ENCODE results near the gene CEP250.
"Not testable (repeated sequence)": the region's sequence is repeated elsewhere in the genome, so short reads cannot be mapped to it uniquely, and the experiment has no call there.

The CEP250 gene

GRCh38 chr20:35541783-35542662, 86.6 kb downstream of the CEP250 start, which contains the start of gene ERGIC3:
TSS of gene ERGIC3 (plus strand) at chr20:35542078. CDS start at chr20:35542098, 20 bp downstream.
- peak within 1 kb of the TSS; percentile 91 for H3K4me3 ChIP-seq (ENCODE audit: low read length)
- peak within 1 kb of the TSS; percentile 90 for H3K9ac ChIP-seq (ENCODE audit: low read length)
- no peaks in the 10 kb centered on the region for H3K9me3 ChIP-seq (ENCODE audit: control insufficient read depth, low read length)
- peak; percentile 99 for DNase-seq (ENCODE audit: low read depth)
- H3K36me3 ChIP-seq (ENCODE audit: control insufficient read depth, insufficient read depth, low read length, severe bottlenecking) = peaks cover 9% of the 10 kb centered on the region
- peaks cover 12% of the 10 kb centered on the region for H3K4me1 ChIP-seq (ENCODE audit: control insufficient read depth, insufficient read depth, low read length)
- no peaks in the 10 kb centered on the region for H3K27me3 ChIP-seq (replicated peaks; ENCODE audit: control insufficient read depth, insufficient read depth, low read length)

- H3K4me3 ChIP-seq (ENCODE audit: low read length) = peak overlapping the region; percentile 91
- DNase-seq (ENCODE audit: low read depth) = no peak
Measured at GRCh38 chr20:35542990-35543389, 87.6 kb downstream of the CEP250 start.

GRCh38 chr20:35544436-35544835, 89.0 kb downstream of the CEP250 start:
- Histone ChIP-seq H3K36me3 (ENCODE audit: control insufficient read depth, insufficient read depth, low read length, severe bottlenecking) (peaks cover 34% of the 10 kb centered on the region), H3K4me3 (ENCODE audit: low read length) (no peak overlapping the region), H3K9me3 (ENCODE audit: control insufficient read depth, low read length) (no peaks in the 10 kb centered on the region), H3K27me3 (replicated peaks; ENCODE audit: control insufficient read depth, insufficient read depth, low read length) (no peaks in the 10 kb centered on the region), H3K9ac (ENCODE audit: low read length) (no peak overlapping the region), H3K4me1 (ENCODE audit: control insufficient read depth, insufficient read depth, low read length) (peaks cover 12% of the 10 kb centered on the region)
- no peak for DNase-seq (ENCODE audit: low read depth)

More at GRCh38 chr20:35542990-35543389, 87.6 kb downstream of the CEP250 start:
- no peak overlapping the region for H3K9ac ChIP-seq (ENCODE audit: low read length)
- no peaks in the 10 kb centered on the region for H3K9me3 ChIP-seq (ENCODE audit: control insufficient read depth, low read length)
- peaks cover 19% of the 10 kb centered on the region for H3K36me3 ChIP-seq (ENCODE audit: control insufficient read depth, insufficient read depth, low read length, severe bottlenecking)
- H3K4me1 ChIP-seq (ENCODE audit: control insufficient read depth, insufficient read depth, low read length) = peaks cover 12% of the 10 kb centered on the region
- H3K27me3 ChIP-seq (replicated peaks; ENCODE audit: control insufficient read depth, insufficient read depth, low read length) = no peaks in the 10 kb centered on the region

GRCh38 chr20:35544941-35545340, 89.5 kb downstream of the CEP250 start:
- peaks cover 12% of the 10 kb centered on the region for H3K4me1 ChIP-seq (ENCODE audit: control insufficient read depth, insufficient read depth, low read length)
- DNase-seq (ENCODE audit: low read depth); H3K27me3 ChIP-seq (replicated peaks; ENCODE audit: control insufficient read depth, insufficient read depth, low read length); H3K4me3 ChIP-seq (ENCODE audit: low read length); H3K9ac ChIP-seq (ENCODE audit: low read length); H3K9me3 ChIP-seq (ENCODE audit: control insufficient read depth, low read length): not testable (repeated sequence)
- H3K36me3 ChIP-seq (ENCODE audit: control insufficient read depth, insufficient read depth, low read length, severe bottlenecking) = peaks cover 39% of the 10 kb centered on the region

- Histone ChIP-seq H3K9me3 (ENCODE audit: control insufficient read depth, low read length) (no peaks in the 10 kb centered on the region), H3K36me3 (ENCODE audit: control insufficient read depth, insufficient read depth, low read length, severe bottlenecking) (peaks cover 46% of the 10 kb centered on the region), H3K4me3 (ENCODE audit: low read length) (no peak overlapping the region), H3K4me1 (ENCODE audit: control insufficient read depth, insufficient read depth, low read length) (peaks cover 12% of the 10 kb centered on the region), H3K9ac (ENCODE audit: low read length) (no peak overlapping the region), H3K27me3 (replicated peaks; ENCODE audit: control insufficient read depth, insufficient read depth, low read length) (no peaks in the 10 kb centered on the region)
- no peak for DNase-seq (ENCODE audit: low read depth)
Measured at GRCh38 chr20:35546127-35546526, 90.7 kb downstream of the CEP250 start.

GRCh38 chr20:35547329-35547728, 91.9 kb downstream of the CEP250 start:
- H3K27me3 ChIP-seq (replicated peaks; ENCODE audit: control insufficient read depth, insufficient read depth, low read length) = no peaks in the 10 kb centered on the region
- H3K4me1 ChIP-seq (ENCODE audit: control insufficient read depth, insufficient read depth, low read length) = peaks cover 5% of the 10 kb centered on the region
- no peak for DNase-seq (ENCODE audit: low read depth)
- no peak overlapping the region for H3K9ac ChIP-seq (ENCODE audit: low read length)
- no peak overlapping the region for H3K4me3 ChIP-seq (ENCODE audit: low read length)
- H3K36me3 ChIP-seq (ENCODE audit: control insufficient read depth, insufficient read depth, low read length, severe bottlenecking) = peaks cover 57% of the 10 kb centered on the region
- H3K9me3 ChIP-seq (ENCODE audit: control insufficient read depth, low read length) = no peaks in the 10 kb centered on the region

- Histone ChIP-seq H3K9me3 (ENCODE audit: control insufficient read depth, low read length) (no peaks in the 10 kb centered on the region), H3K4me3 (ENCODE audit: low read length) (no peak overlapping the region), H3K27me3 (replicated peaks; ENCODE audit: control insufficient read depth, insufficient read depth, low read length) (no peaks in the 10 kb centered on the region), H3K36me3 (ENCODE audit: control insufficient read depth, insufficient read depth, low read length, severe bottlenecking) (peaks cover 80% of the 10 kb centered on the region), H3K9ac (ENCODE audit: low read length) (no peak overlapping the region), H3K4me1 (ENCODE audit: control insufficient read depth, insufficient read depth, low read length) (peaks cover 6% of the 10 kb centered on the region)
- no peak for DNase-seq (ENCODE audit: low read depth)
Measured at GRCh38 chr20:35551503-35551902, 96.1 kb downstream of the CEP250 start.

GRCh38 chr20:35552914-35553313, 97.5 kb downstream of the CEP250 start:
- no peaks in the 10 kb centered on the region for H3K27me3 ChIP-seq (replicated peaks; ENCODE audit: control insufficient read depth, insufficient read depth, low read length)
- H3K9ac ChIP-seq (ENCODE audit: low read length) = no peak overlapping the region
- H3K4me1 ChIP-seq (ENCODE audit: control insufficient read depth, insufficient read depth, low read length) = peaks cover 6% of the 10 kb centered on the region
- no peak overlapping the region for H3K4me3 ChIP-seq (ENCODE audit: low read length)
- peaks cover 84% of the 10 kb centered on the region for H3K36me3 ChIP-seq (ENCODE audit: control insufficient read depth, insufficient read depth, low read length, severe bottlenecking)
- no peaks in the 10 kb centered on the region for H3K9me3 ChIP-seq (ENCODE audit: control insufficient read depth, low read length)
- no peak for DNase-seq (ENCODE audit: low read depth)

- not testable (repeated sequence) for H3K4me3 ChIP-seq (ENCODE audit: low read length); H3K9ac ChIP-seq (ENCODE audit: low read length); H3K27me3 ChIP-seq (replicated peaks; ENCODE audit: control insufficient read depth, insufficient read depth, low read length); H3K9me3 ChIP-seq (ENCODE audit: control insufficient read depth, low read length); DNase-seq (ENCODE audit: low read depth); H3K4me1 ChIP-seq (ENCODE audit: control insufficient read depth, insufficient read depth, low read length)
- peaks cover 66% of the 10 kb centered on the region for H3K36me3 ChIP-seq (ENCODE audit: control insufficient read depth, insufficient read depth, low read length, severe bottlenecking)
Measured at GRCh38 chr20:35555461-35555860, 100.1 kb downstream of the CEP250 start.

- no peak for DNase-seq (ENCODE audit: low read depth)
- Histone ChIP-seq H3K9me3 (ENCODE audit: control insufficient read depth, low read length) (no peaks in the 10 kb centered on the region), H3K36me3 (ENCODE audit: control insufficient read depth, insufficient read depth, low read length, severe bottlenecking) (peaks cover 62% of the 10 kb centered on the region), H3K4me3 (ENCODE audit: low read length) (no peak overlapping the region), H3K27me3 (replicated peaks; ENCODE audit: control insufficient read depth, insufficient read depth, low read length) (no peaks in the 10 kb centered on the region), H3K9ac (ENCODE audit: low read length) (no peak overlapping the region), H3K4me1 (ENCODE audit: control insufficient read depth, insufficient read depth, low read length) (peaks cover 7% of the 10 kb centered on the region)
Measured at GRCh38 chr20:35555951-35556645, 100.7 kb downstream of the CEP250 start.

- H3K36me3 ChIP-seq (ENCODE audit: control insufficient read depth, insufficient read depth, low read length, severe bottlenecking) = peaks cover 55% of the 10 kb centered on the region
- no peak overlapping the region for H3K4me3 ChIP-seq (ENCODE audit: low read length)
- no peaks in the 10 kb centered on the region for H3K9me3 ChIP-seq (ENCODE audit: control insufficient read depth, low read length)
- no peak overlapping the region for H3K9ac ChIP-seq (ENCODE audit: low read length)
- peaks cover 11% of the 10 kb centered on the region for H3K4me1 ChIP-seq (ENCODE audit: control insufficient read depth, insufficient read depth, low read length)
- H3K27me3 ChIP-seq (replicated peaks; ENCODE audit: control insufficient read depth, insufficient read depth, low read length) = no peaks in the 10 kb centered on the region
- DNase-seq (ENCODE audit: low read depth) = no peak
Measured at GRCh38 chr20:35556871-35557270, 101.5 kb downstream of the CEP250 start.
